Measurements from ENCODE around the gene C2orf92.

DNA sequence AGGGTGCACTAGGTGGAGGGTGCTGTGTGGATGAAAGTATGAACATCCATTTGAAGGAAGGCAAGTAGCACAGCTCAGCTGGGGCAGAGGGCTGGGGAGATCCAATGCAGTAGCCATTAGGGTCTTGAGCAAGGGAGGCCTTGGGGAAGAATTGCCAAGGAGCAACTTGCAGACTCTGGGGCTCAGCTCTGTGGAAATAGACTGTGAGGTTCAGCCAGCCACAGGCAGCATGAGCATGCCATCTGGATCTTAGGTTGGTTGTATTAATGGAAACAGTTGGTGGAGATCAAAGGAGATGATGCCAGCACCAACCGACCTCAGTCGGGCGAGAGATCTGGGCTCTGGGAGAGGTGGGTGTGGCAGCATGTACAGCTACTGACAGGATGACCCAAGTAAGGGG lies 49.4 kb downstream of the C2orf92 start:
- TF ChIP-seq, protein P1, sequence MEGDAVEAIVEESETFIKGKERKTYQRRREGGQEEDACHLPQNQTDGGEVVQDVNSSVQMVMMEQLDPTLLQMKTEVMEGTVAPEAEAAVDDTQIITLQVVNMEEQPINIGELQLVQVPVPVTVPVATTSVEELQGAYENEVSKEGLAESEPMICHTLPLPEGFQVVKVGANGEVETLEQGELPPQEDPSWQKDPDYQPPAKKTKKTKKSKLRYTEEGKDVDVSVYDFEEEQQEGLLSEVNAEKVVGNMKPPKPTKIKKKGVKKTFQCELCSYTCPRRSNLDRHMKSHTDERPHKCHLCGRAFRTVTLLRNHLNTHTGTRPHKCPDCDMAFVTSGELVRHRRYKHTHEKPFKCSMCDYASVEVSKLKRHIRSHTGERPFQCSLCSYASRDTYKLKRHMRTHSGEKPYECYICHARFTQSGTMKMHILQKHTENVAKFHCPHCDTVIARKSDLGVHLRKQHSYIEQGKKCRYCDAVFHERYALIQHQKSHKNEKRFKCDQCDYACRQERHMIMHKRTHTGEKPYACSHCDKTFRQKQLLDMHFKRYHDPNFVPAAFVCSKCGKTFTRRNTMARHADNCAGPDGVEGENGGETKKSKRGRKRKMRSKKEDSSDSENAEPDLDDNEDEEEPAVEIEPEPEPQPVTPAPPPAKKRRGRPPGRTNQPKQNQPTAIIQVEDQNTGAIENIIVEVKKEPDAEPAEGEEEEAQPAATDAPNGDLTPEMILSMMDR (tag by site-specific recombination; IDR thresholded peaks at IDR 0.05): no peak
- TF ChIP-seq, protein P2, sequence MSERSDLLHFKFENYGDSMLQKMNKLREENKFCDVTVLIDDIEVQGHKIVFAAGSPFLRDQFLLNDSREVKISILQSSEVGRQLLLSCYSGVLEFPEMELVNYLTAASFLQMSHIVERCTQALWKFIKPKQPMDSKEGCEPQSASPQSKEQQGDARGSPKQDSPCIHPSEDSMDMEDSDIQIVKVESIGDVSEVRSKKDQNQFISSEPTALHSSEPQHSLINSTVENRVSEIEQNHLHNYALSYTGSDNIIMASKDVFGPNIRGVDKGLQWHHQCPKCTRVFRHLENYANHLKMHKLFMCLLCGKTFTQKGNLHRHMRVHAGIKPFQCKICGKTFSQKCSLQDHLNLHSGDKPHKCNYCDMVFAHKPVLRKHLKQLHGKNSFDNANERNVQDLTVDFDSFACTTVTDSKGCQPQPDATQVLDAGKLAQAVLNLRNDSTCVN (tag by site-specific recombination; optimal IDR thresholded peaks at IDR 0.05): no peak
- TF ChIP-seq ZNF530 (tag by site-specific recombination; IDR thresholded peaks at IDR 0.05; ENCODE audit: low read depth): no peak
- TF ChIP-seq ZNF274 (IDR thresholded peaks at IDR 0.05; ENCODE audit: low read length): no peak
- TF ChIP-seq ZNF274 (tag by site-specific recombination; IDR thresholded peaks at IDR 0.05; ENCODE audit: borderline replicate concordance): no peak
- TF ChIP-seq ZNF140 (tag by site-specific recombination; IDR thresholded peaks at IDR 0.05): no peak
